Ovary (tissue), 3 donors: ENCODE data around the gene ARHGEF4.

Source experiments
- EP300 ChIP-seq: sonication (generic); formaldehyde crosslinking; IDR thresholded peaks from one replicate; pipeline ENCODE4 v1.6.1; 2017; ENCODE audit warnings: antibody characterized with exemption
- POLR2A ChIP-seq: fragments of 450-650 bp; IDR thresholded peaks from one replicate; pipeline ENCODE4 v1.6.1; 2017; ENCODE audit warnings: antibody characterized with exemption, mild to moderate bottlenecking, moderate library complexity
- TF ChIP-seq, protein P1 (sequence below), 3 donors: fragments of 450-650 bp in 2 of 3; fragments of 200-600 bp in 1 of 3; IDR thresholded peaks; one replicate each; pipeline versions ENCODE4 v1.5.1 to v1.8.0; 2016 to 2022; ENCODE audit warnings: antibody characterized with exemption in 3 of 3, mild to moderate bottlenecking in 1 of 3
- donor health status: DM: no; HTN: no; CAD: no.

DNA sequence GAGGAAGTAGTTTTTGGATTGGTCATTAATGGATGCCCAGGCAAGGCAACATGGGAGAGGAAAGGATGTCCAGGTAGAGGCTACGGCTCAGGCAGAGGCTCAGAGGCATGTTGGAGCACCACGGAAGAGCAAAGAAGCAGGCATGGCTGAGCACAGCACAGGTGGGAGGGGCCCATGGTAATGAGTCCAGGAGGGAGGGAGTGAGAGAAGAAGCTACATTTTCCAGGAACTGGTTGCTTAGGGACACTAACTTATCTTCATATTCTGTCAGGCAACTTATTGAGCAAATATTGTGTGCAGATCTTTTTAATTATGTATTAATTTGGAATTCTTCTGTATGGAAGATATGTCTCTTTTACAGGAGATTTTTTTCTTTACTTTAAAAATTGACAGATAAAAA, 42.2 kb downstream of the ARHGEF4 start:
- TF ChIP-seq, protein P1, sequence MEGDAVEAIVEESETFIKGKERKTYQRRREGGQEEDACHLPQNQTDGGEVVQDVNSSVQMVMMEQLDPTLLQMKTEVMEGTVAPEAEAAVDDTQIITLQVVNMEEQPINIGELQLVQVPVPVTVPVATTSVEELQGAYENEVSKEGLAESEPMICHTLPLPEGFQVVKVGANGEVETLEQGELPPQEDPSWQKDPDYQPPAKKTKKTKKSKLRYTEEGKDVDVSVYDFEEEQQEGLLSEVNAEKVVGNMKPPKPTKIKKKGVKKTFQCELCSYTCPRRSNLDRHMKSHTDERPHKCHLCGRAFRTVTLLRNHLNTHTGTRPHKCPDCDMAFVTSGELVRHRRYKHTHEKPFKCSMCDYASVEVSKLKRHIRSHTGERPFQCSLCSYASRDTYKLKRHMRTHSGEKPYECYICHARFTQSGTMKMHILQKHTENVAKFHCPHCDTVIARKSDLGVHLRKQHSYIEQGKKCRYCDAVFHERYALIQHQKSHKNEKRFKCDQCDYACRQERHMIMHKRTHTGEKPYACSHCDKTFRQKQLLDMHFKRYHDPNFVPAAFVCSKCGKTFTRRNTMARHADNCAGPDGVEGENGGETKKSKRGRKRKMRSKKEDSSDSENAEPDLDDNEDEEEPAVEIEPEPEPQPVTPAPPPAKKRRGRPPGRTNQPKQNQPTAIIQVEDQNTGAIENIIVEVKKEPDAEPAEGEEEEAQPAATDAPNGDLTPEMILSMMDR (IDR thresholded peaks at IDR 0.05): no peak
- TF ChIP-seq POLR2A (no peak), EP300 (no peak)
